Stimulated activated CD4-positive, alpha-beta T cell treated with anti-CD3 and anti-CD28 coated beads, Interleukin-2, amount 100 ng/mL, for 24 hours (primary cell): Measurements from ENCODE around the gene CACNA1B.
"Not testable (repeated sequence)": the region's sequence is repeated elsewhere in the genome, so short reads cannot be mapped to it uniquely, and the experiment has no call there.

ENCODE experiments used
- DNase-seq, 2 donors: peaks; one replicate each; pipeline ENCODE4 v3.0.0-alpha.2; 2020

Gene CACNA1B

GRCh38 chr9:137890768-137891587 is 13.4 kb downstream of the CACNA1B start:
- not testable (repeated sequence) for DNase-seq

GRCh38 chr9:137891588-137892423 is 14.2 kb downstream of the CACNA1B start:
- no peak for DNase-seq

GRCh38 chr9:137892424-137893191 is 15.0 kb downstream of the CACNA1B start:
- DNase-seq: no peak

GRCh38 chr9:137893670-137894069 is 16.1 kb downstream of the CACNA1B start:
- no peak for DNase-seq

- DNase-seq: no peak
Observed at GRCh38 chr9:137899551-137900360, 22.2 kb downstream of the CACNA1B start.

- DNase-seq: no peak
Observed at GRCh38 chr9:137900584-137901310, 23.2 kb downstream of the CACNA1B start.

GRCh38 chr9:137902646-137903045 is 25.1 kb downstream of the CACNA1B start:
- DNase-seq: no peak

- no peak for DNase-seq
Observed at GRCh38 chr9:137905740-137906139, 28.2 kb downstream of the CACNA1B start.

- no peak for DNase-seq
Observed at GRCh38 chr9:137907776-137908175, 30.2 kb downstream of the CACNA1B start.

- no peak for DNase-seq
Observed at GRCh38 chr9:137912671-137913070, 35.1 kb downstream of the CACNA1B start.

- DNase-seq: no peak
Observed at GRCh38 chr9:137913132-137913531, 35.5 kb downstream of the CACNA1B start.

- no peak for DNase-seq
Observed at GRCh38 chr9:137913771-137914767, 36.5 kb downstream of the CACNA1B start.

GRCh38 chr9:137916540-137916939 is 39.0 kb downstream of the CACNA1B start:
- no peak for DNase-seq

- no peak for DNase-seq
Observed at GRCh38 chr9:137917116-137917515, 39.5 kb downstream of the CACNA1B start.

GRCh38 chr9:137917795-137918194 is 40.2 kb downstream of the CACNA1B start:
- DNase-seq: no peak

- no peak for DNase-seq
Observed at GRCh38 chr9:137918331-137919094, 40.9 kb downstream of the CACNA1B start.

GRCh38 chr9:137919095-137919465 is 41.5 kb downstream of the CACNA1B start:
- no peak for DNase-seq

GRCh38 chr9:137919649-137920141 is 42.1 kb downstream of the CACNA1B start:
- no peak for DNase-seq

- DNase-seq: no peak
Observed at GRCh38 chr9:137920753-137921152, 43.2 kb downstream of the CACNA1B start.
